GM21526 (cell line): ENCODE results near the gene KCNH8.
"Not testable (repeated sequence)": the region's sequence is repeated elsewhere in the genome, so short reads cannot be mapped to it uniquely, and the experiment has no call there.

Experiments used
- ATAC-seq: cut with Tn5 transposase; IDR thresholded peaks from one replicate; pipeline ENCODE4 v1.9.1; 2021; ENCODE audit warnings: moderate library complexity; ENCODE audit not compliant: unreplicated experiment, low FRiP score

Gene KCNH8

DNA sequence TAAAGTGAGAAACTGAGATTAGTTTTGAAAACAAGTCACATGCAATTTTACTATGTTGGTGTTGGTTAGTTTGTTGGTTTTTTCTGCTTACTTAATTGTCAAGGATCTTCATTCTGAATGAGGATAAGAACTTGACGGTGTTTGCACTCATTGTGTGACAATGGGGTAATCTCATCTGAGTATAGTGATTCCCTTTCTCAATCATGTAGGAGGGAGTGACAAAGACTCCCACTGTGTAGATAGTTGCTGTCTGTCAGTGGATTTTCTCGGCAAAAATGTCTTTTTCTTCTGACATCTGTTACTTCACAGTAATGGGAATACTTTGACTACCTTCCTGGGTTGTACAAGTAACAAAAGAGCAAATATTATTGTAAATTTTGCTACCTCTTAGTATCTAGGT, 23.5 kb downstream of the KCNH8 start:
- ATAC-seq, result no peak

DNA sequence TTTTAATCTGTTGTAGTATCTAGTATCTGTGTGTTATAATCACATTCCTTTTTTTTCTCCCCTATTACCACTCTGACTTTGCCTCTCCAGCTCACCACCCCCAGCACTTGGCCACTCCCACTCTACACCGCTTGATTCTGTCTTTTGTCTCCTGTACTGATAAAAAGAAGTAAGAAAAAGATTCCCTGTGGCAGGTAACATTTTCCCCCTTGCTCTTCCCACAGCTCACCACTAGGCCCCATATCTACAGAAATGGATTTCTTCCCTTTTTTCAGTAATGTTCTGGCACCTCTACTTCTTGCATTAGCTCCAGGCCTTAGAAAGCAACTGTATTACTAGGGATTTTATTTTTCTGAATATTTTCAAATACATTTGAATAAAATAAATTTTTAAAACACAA, 25.6 kb downstream of the KCNH8 start:
- no peak for ATAC-seq

DNA sequence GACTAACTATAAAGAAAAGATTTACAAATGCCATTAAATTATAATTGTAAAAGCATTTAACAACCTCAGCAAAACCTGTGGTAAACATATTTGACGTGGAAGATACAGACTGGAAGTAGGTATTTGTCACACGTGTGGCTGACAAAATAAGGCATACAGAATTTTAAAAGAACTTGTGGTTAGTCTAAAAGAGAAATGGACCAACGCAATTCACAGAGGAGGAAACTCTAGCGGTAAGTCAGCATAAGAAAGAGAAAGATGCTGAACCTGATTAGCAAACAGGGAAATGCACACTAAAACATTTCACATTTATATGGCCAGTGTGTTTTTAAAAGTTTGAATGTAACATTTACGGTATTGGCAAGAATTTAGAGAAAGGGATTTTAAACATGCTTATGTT, 35.3 kb downstream of the KCNH8 start:
- no peak for ATAC-seq

DNA sequence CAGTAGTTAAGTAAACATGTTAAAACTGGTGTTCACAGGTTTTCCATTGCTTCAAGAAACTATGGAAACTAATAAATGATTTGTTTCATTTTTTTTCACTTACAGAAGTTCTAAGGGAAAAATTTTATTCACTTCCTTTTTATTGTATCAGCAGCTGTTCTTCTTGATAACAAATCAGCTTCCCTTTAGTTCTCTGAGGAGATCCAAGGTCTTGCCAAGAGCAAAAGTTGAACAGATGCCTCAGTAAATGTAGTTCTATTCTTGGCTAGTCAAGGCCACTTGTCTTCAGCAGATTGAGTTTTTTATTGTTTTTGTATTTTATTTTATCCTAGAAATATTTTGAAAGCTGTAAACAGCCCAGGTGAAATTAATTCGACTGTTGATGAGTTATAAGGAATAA, 41.8 kb downstream of the KCNH8 start:
- no peak for ATAC-seq

DNA sequence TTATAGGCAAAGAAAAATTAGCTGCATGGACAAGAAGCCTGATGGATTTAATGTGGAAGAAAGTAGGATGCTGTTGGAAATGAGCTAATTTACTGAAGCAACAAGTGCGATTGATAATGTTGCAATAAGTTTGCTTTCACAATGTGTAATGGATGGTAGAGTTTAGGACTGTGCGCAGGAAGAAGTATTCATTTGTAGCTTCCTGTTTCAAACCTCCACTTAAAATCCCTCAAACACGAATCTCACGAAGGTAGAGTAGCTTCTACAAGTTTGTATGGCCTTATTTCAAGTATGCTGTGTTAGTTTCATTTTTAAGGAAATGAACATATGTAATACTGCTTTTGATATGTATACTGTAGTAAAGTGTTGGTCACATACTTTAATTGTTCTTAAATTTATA, 42.3 kb downstream of the KCNH8 start:
- ATAC-seq, result peak; percentile 94

DNA sequence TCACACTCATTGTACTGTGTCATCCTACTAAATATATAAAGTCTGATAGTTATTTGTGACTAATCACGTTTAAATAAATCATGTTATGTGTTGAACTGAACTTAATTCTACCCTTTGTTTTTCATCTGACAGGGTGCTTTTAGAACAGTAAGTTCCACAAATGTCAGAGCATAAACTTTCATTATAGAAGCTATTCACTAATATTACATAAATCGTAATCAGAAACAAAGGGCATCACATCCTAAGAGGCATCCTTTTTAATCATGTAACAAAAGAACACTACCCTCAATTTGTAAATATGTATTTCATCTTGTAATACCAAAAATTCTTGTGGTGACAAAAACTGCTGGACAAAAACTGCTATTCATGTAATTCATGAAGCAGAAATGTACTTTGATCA, 50.8 kb downstream of the KCNH8 start:
- no peak for ATAC-seq

DNA sequence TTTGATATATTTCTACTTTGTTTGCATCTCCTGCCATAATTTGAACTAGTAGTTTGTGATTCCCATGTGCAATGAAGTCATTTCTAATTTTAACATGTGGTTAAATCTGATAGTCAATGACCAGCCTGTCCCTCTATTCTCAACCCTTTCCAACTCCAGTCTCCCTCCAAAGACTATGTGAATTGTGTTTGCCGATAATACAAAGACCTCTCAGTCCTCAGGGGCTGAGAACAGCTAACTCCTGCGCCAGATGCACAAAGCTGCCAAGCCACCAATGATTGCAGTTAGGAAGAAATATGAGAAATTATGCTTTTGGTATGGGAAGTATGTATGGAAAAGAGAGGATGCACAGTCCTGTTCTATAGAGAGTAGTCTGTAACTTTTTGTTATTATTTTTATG, 54.0 kb downstream of the KCNH8 start:
- ATAC-seq, result no peak

DNA sequence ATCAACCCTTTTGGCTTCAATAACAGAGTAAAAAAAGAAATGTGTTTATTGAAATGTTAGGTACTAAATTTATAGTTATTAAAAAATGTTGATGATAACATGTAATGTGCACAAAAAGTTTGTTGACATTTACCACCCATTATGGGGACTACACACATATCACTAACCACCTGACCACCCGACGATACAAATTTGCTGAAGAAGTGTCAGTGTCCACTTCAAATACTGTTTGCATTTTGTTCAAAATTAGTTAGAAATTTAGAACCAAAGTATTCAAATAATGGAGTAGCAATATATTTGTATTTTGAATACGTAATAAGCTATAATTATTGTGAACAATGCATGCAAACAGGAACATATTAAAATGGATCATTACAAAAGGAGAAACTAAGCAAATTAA, 54.4 kb downstream of the KCNH8 start:
- no peak for ATAC-seq

DNA sequence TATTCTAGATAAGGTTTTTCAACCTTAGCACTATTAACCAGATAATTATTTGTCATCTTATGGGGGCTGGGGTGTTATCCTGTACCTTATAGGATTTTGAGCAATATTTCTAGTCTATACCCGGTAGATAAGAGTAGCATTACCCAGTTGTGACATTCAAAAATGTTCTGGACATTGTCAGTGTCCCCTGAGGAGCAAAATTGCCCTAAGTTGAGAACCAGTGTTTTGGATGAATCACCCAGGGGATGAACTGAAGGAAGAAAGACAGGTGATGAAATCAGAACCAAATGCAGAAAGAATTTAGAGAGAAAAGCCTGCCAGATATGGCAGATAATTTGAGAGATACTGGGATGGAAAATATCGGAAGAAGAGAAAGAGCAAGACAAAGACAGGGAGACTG, 58.2 kb downstream of the KCNH8 start:
- ATAC-seq, result no peak

DNA sequence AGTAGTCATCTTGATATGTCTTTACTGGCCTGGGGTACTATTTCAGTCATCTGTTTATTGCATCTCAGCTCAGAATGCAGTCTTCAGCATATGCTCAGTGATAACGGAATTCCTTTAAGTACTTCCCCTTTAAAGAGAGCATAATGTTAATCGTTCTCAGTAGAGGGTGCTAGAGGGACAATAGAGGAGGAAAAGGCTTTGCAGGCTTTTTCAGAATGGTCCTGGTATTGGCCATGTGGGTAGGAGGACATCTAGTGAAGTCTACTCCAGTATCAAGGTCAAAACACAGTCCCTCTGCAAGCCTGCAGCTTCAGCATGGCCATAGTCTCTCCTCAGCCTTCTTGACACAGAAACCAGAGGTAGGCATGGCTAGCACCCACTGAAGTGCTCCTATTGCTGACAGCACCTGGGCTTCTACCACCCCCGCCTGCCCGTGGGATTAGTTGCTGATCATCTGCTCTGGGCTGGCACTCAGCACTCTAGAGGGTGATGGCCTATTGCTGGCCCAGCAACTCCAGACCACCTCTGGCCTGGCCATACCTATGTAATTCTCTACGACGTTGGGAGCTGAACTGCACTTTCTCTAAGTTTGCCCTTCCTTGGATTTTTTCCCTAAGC, 65.4 kb downstream of the KCNH8 start:
- peak; percentile 64 for ATAC-seq

DNA sequence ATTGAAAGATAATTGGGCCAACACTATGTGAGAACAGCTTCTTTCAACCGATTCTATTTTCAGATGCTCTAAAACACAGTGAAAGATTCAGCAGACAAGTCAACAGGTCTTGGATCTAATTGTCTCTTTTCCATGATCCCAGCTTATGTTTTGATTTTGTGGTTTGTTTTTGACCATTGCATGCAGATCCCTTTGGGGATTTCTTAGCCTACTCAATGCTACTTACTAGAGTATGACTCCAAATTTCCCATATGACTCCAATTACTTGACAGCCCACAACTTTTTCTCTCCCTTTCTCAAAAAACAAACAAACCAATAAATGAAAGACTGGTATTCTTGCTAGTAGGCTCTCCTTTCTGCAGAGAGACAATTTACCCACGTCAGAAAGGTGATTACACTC, 67.1 kb downstream of the KCNH8 start:
- ATAC-seq, result no peak

DNA sequence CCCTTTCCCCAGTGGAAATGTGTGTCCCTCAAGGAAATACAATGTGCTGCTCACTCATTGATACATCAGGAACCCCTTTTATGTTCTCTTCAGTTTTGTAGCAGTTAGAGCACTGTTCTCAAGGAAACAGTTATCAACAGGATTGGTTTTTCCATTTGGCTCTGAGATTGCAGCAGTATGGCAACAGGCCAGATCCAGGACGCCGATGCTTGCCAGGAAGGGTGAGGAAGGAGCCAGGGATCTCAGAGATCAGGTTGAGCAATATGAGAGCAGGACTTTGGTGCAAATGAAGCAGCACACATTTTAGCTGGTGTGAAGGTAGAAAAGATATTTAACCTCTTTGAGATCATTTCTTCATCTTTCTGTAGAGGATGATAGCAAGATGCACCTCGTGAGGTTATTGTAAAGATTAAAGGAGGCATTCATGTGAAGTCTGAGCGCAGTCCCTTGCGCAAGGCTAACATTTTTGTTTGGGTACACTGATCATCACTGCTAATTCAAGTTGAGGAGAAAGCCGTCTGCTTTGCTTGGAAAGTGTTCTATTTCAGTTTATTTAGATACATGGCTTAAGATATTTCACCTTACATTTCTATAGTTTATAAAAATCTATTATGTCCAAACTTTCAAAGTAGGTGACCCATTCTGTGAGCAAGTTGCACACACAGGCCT, 68.5 kb downstream of the KCNH8 start:
- ATAC-seq, result no peak

DNA sequence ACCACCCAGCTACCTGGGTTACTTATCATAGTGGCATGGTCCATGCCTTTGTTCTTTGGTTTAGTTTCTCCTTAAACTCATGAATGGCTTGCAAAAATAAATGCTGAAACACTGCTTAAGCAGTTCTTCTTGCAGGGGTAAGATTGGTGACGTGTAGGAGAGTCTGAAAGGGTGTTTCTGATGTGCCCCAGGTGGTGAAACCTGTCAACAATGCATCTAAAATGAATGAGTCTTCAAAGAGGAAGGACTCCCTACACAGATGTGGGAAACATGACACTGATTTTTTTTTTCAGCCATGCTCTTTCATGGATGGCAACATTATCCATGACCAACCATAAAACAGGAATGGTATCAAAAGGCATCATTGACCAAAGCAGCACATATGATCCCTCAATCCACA, 72.0 kb downstream of the KCNH8 start:
- ATAC-seq, result no peak

DNA sequence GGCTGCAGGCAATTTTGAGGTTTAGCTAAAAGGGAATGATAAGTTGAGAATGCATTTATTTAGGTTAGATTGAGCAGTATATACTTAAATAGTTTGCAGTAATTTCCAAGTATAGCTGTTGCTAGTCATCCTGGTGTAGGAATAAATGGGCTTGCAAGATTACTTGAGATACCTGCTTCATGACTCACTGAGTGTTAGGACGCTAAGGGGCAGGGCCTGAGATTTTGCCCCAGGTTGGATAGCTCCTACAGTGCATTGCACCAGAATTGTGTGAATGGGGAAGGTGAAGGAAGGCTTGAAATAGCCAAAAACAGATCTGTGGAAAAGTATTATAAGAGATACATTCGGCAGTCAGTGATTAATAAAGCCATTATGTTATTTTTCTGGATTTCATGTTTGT, 72.8 kb downstream of the KCNH8 start:
- ATAC-seq, result no peak

DNA sequence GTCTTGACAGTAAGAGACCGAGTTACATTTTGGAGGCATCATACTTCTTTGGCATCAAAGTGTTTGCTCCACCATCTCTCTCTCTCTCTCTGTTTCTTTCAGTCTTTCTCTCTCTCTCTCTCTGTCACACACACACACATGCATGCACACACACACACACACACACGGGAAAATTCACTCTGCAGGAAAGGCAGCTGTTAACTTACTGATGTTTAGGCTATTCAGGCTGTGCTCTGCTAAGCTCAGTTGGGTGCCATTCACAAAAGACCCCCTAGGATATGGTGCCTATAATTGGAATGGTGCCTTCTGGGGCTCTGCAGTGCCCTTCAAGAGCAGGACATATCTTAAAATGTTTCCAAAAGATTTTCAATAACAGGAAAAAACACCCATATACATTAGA, 78.2 kb downstream of the KCNH8 start:
- no peak for ATAC-seq

DNA sequence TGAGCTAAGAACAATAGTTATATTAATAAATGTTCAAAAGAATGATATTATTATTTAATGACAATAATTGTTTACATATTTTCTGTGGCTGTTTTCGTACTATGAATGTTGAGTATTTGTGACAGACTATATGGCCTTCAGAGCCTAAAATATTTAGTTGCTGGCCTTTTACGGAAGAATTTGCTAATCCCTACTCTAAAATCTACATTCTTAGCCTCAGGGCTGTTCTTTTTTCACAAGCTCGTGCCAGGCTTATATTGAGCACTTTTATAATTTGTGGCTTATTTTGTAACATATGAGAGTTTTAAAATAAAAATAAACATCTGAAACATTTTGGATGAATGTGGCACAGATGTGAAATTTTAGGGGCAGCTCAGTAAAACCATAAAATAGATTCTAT, 79.9 kb downstream of the KCNH8 start:
- ATAC-seq, result no peak

DNA sequence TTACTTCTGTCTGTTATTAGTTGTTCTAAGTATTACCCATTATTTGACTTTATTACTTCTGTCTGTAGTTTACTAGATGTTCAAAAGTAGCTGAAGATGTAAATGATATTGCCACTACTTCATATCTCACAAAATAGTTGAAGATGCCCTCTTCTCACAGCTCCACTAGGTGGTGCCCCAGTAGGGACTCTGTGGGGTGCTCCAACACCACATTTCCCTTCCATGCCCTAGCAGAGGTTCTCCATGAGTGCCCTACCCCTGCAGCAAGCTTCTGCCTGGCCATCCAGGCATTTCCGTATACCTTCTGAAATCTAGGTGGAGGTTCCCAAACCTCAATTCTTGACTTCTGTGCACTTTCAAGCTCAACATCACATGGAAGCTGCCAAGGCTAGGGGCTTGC, 80.8 kb downstream of the KCNH8 start:
- no peak for ATAC-seq

DNA sequence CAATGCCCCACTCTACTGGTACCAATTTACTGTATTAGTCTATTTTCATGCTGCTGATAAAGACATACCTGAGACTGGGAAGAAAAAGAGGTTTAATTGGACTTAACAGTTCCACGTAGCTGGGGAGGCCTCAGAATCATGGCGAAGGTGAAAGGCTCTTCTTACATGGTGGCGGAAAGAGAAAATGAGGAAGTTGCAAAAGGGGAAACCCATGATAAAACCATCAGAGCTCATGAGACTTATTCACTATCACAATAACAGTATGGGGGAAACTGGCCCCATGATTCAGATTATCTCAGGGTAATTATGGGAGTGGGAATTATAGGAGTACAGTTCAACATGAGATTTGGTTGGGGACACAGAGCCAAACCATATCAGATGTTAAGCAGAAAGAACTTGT, 81.6 kb downstream of the KCNH8 start:
- peak; percentile 74 for ATAC-seq

DNA sequence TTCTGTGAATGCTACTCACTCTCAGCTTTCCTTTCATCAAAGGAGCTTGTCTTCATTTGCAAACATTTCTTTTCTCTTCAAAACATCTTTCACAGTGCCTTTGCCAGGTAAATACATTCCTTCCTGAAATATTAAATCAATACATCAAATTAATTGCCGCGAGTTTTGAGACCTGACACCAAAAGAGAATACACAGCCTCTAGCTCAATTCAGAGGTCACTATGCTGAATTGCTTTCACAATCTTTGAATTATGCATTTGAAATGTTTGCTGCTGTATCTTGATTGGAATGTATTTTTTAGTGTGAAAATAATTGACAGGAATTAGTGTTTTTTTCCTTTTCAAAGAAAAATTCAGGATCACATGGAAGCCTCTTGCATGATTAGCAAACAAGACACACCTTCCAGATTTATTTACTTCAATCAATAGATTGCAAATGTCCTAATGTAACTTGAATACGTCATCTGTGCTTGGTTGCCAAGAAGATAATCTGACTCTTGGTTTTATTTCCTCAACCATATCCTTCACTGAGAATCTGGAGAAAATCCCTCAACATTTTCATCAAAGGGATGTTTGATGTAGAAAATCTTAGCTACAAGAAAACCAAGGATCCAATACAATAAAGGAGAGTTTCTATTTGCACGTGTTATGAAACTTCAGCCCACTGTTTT, 83.6 kb downstream of the KCNH8 start:
- no peak for ATAC-seq

DNA sequence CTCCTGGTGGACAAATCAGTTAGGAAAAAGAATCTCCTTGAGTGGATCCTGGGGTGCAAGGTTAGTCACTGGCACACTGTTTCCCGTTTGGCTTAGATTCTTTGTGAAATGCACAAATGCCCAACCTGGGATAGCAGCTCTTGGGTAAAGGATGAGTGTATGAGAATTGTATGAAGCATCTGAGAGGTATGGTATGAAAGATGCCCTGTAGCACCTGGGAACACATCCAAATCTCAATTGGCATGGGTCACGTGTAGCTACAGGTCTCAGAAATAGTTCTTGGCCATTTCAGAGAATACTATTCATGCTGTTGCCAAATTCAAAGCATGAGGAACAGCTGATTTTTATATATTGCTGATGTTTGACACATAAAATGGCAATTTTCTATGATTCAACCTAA, 84.3 kb downstream of the KCNH8 start:
- no peak for ATAC-seq

DNA sequence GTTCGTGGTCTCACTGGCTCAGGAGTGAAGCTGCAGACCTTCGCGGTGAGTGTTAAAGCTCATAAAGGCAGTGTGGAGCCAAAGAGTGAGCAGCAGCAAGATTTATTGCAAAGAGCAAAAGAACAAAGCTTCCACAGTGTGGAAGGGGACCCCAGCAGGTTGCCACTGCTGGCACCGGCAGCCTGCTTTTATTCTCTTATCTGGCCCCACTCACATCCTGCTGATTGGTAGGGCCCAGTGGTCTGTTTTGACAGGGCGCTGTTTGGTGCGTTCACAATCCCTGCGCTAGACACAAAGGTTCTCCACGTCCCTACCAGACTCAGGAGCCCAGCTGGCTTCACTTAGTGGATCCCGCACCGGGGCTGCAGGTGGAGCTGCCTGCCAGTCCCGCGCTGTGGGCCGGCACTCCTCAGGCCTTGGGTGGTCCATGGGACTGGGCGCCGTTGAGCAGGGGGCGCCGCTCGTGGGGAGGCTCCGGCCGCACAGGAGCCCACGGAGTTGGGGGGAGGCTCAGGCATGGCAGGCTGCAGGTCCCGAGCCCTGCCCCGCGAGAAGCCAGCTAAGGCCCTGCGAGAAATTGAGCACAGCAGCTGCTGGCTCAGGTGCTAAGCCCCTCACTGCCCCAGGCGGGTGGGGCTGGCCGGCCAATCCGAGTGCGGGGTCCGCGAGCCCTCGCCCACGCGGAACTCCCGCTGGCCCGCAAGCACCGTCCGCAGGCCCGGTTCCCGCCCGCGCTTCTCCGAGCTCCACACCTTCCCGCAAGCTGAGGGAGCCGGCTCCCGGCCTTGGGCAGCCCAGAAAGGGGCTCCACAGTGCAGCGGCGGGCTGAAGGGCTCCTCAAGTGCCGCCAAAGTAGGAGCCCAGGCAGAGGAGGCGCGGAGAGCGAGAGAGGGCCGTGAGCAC, 85.8 kb downstream of the KCNH8 start:
- not testable (repeated sequence) for ATAC-seq
